NCI-H69 (cell line): ENCODE data around the gene CTDSPL.
A peak's percentile ranks its signal among the peaks of the same experiment; 100 is the strongest.

ENCODE experiments used
- DNase-seq: peaks from one replicate; lab custom pipeline; 2025; lab: John Stamatoyannopoulos, UW

The CTDSPL gene

DNA sequence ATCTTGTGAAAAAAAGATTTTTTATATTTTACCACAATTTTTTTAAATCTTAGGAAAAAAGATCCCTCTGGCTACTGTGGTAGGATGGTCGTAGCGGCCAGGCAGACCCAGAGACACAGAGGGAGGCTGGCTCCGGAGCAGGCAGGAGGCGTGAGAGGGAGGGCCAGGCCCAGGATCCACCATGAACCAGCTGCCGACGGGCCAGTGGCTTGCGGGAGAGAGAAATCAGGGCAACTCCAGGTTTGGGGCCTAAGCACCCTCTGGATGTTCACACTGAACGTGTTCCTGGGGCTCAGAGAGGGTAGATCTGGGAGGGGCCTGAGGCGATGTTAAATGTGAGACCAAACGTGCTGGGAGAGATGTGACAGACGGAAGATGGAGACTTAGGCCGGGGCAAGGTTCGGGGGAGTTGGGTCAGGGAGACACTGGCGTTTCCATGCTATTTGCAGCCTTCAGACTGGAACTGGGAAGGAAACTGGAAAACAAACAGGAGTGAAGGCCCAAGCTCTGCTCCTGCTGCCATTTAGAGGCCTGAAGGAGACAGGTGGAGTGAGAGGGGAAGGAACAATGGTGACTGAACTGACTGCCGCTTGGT lies 127.3 kb downstream of the CTDSPL start:
- DNase-seq: no peak

DNA sequence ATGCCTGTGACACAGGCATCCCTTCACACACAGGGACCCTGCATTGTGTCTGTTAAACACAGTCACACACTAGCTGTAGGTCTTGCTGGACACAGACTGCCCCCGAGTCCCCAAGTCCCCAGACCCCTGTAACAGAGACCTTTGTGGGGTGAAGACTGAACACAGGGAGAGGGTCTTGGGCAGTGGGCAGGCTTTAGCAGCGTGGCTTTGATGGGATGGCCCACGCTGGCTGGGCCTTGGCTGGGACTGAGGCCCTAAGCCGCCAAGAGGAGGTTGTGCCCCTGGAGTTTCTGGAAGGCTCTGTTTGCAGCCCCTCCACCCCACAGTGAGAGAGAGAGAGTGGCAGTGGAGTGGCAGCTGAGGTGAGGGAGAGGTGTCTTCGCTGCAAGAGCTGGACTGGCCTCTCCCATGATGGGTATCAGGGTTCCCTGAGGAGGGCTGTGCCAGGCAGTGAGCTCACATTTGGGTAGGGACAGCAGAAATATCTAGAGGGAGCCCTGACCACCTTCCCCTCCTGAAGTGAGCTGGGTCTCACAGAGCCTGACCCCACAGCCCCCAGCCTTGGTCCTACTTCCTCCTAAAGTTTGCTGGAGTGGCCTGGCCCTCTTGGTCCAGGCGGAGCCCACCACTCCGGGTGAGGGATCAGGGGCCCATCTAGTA lies 128.3 kb downstream of the CTDSPL start:
- DNase-seq: no peak

DNA sequence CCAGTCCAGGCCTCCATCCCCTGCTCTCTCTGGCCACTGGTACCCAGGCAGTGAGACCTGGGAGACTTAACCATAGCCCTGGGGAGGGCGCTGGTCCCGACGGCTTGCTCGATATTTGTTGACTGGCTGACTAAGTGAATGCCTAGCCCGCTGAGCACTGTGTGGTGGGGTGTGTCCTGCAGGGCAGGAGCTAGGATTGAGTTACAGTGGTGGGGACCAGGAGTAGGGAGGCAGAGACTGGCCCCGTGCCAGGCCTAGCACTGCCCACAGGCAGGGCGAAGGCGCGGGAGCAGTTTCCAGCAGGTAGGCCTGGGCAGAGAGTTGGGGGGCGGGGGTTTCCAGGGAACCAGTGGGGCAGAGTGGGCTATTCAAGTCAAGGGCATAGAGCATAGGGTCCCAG lies 128.8 kb downstream of the CTDSPL start, which contains the start of gene VILL:
Gene VILL (plus strand): TSS at position 260 of the 400 bp plus-strand sequence. CDS start 2,887 bp downstream, outside the sequence.
- DNase-seq: peak; percentile 82

DNA sequence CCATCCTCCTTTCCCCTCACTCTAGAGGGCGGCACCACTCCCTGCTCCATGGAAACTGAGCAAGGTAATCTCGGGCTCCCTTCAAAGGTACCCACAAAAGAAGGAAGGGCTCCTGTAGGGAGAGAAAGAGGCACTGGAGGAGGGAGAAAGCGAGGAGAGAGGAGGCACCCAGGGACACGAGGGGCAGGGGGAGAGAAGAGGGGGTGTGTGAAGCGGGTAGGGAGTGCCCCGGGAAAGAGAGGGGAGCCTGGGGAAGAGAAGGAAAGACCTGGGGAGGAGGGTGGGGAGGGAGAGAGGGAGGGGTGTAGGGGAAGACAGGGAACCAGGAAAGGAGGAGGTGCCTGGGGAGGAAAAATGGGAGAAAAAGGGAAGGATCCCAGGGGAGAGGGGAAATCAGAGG lies 129.4 kb downstream of the CTDSPL start:
- no peak for DNase-seq

DNA sequence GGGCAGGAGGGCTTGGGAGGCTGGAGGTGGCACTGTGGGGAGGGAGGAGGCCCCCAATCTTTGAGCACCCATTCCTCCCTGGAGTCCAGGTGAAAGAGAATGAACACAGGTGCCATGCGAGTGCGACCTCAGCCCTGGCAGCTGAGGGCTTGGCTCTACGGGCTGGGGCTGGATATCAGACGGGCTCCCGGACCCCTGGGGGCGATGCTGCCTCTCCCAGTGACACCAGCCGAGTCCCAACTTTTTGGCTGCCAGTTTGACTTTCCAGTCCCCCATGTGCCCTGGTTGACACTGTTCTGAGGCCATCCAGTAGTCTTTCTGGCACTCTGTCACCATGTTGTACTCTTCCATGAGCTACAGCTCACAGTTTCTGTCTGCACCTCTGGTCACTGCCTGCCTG lies 130.1 kb downstream of the CTDSPL start:
- no peak for DNase-seq

DNA sequence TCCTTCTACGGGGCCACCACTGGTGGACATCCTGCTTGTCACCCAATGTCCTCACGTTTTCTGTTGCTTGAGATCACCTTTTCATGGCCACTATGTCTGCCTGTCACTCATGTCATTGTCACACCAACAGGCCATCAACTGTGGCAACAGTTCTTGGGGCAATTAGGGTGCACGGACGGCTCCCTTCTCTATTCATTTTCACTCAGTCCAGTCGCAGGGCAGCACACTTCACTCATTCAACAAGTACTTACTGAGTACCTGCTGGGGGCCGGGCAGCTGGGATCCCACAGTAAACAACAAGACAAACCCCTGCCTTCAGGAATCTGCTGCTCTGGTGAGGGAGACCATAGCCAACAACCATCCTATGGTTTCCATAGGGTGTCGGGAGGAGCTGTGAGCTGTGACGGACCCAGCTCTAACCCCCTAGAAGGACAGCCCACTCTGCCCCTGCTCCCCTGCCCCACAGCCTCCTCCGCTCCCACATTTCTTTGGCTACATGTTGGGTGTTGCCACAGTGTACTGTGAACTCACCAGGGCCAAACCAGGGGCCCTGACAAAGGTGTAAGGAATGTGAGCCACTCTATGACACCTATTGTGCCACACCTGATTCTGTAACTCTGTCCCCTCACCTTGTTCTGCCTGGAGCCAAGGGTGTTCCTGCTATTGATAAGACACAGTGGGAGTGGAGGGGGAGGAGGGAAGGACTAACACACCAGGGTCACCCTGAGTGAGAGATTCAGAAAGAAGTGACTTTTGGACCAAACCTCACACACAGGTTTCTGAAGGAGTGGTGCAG lies 130.8 kb downstream of the CTDSPL start:
- no peak for DNase-seq

DNA sequence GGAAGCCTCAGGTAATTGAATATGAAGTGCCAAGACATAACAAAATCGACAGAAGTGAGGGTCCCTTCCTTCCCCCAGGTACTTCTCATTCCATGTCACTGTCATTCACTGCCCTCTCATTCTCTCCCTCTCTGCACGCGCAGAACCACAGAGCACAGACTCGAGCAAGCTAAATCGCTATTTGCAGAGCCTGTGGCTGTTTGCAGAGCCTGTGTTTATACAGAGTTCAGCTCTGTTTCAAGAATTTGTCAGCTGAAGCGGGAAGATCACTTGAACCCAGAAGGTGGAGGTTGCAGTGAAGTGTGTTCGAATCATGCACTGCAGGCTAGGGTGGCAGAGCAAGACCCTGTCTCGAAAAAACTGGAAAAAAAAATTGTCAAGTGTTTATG lies 131.4 kb downstream of the CTDSPL start:
- DNase-seq: no peak

DNA sequence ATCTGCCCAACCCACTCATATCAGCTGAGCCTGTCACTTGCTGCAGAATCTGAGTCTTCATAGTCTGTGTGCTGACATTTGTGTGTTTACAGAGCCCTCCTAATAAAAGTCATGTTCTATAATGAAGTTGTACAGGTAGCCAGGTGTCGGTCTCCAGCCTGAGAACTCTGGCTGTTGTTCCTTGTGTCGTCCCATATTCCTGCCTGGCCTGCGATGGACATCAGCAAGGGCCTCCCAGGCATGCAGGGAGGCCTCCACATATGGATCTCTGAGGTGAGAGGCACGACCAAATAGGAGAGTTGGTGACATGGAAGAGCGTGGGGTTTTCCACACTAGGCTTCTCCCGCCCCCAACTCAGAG lies 131.8 kb downstream of the CTDSPL start:
- no peak for DNase-seq

DNA sequence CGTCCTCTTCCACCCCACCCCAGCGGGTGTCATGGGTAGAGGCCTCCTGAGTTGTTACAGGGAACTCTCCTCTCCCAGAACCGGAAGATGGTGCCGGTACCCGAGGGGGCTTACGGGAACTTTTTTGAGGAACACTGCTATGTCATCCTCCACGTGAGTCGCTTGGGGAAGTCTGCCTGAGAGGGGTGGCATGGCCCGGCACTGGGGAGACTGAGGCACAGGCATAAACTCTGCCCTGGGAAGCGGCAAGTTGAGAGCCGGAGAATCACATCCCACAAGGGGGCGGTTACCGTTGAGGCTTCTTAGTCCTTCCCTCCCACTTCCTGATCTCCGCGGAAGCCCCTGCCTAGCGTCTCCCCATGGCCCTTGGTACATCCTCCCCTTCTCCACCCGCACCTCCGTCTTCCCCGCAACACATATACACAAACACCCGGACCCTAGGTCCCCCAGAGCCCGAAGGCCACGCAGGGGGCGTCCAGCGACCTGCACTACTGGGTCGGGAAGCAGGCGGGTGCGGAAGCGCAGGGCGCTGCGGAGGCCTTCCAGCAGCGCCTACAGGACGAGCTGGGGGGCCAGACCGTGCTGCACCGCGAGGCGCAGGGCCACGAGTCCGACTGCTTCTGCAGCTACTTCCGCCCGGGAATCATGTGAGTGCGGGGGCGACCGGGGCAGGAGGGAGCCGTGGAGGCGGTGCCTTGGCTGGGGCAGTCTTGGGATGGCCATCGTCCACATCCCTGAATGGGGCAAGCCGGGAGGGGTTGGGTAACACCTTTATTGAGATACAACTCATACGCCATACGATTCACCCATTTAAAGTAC lies 132.3 kb downstream of the CTDSPL start:
- no peak for DNase-seq

DNA sequence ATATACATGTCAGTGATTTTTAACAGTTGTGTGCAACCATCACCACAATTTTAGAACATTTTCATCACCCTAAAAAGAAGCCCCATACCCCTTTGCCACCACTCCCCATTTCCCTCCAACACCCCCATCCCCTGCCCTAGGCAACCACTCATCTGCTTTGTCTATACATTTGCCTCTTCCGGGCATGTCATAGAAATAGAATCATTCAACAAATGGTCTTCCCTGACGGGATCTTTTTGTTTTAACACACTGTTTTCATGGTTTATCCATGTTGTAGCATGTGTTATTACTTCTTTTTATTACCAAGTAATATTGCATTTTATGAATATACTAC lies 132.9 kb downstream of the CTDSPL start:
- DNase-seq: no peak

DNA sequence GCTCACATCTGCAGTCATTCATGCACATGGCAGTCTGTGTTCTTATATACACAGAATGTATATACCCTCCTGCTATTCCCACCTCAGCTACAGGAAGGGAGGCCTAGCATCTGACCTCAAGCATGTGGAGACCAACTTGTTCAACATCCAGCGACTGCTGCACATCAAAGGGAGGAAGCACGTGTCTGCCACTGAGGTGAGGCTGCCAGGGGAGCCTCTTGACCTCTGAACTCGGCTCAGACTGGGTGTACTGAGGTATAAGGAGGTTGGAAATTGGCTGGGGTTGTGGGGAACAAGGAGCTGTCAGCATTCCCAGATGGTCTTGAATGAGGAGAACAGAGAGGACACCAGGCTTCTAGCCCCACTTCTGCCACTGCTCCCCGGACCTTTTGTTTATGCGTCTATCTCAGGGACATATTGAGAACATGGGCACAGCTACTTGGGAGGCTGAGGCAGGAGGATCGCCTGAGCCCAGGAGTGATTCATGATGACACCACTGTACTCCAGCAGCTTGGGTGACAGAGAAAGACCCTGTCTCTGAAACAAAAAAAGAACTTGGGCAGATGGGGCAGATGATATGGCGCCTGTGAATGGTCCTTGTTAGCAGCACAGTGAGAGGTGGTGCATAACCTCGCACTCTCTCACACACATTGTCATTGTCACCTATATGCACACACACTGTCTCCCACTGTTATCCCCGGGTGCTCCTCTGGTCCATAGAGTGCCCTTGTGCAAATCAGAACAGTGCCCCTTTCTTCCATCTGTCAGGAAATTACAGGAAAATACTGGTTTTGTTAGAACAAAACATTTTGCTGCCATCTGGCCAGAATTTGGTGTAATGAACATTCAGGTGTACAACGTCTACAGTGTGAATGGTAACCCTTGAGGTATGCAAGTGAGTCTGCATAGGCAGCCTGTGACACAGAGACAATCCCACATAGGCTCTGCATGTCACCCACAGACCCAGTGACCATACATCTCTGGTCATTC lies 134.3 kb downstream of the CTDSPL start:
- DNase-seq: peak; percentile 34

DNA sequence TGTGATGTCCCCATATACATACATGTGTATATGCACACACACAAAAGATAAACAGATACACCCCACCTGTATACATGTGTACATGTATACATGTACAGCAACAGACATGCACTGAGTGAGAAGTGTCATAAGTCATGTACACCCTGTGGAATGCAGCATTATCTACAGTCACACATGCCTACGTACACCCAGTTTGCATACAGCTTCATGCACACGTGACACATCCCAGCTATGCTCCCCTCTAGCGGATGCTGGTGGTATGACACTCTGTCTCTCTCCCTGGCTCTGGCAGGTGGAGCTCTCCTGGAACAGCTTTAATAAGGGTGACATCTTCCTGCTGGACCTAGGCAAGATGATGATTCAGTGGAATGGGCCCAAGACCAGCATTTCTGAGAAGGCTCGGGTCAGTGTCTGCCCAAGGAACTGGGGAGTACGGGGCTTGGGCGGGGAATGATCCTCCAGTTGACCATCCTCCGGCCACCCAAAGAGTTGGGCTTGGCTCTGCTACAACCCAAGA lies 135.2 kb downstream of the CTDSPL start:
- DNase-seq: peak; percentile 63

DNA sequence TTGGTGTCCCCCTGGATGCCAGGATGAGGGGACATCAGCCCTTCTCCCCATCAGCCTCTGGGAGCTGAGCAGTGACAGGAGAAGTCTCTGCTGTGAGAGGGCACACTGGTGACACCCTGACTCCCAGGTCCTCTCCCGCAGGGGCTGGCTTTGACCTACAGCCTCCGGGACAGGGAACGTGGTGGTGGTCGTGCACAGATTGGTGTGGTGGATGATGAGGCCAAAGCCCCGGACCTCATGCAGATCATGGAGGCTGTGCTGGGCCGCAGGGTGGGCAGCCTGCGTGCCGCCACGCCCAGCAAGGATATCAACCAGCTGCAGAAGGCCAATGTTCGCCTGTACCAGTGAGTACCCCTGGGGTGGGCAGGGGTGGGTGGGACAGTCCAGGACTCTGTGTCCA lies 135.7 kb downstream of the CTDSPL start:
- no peak for DNase-seq

DNA sequence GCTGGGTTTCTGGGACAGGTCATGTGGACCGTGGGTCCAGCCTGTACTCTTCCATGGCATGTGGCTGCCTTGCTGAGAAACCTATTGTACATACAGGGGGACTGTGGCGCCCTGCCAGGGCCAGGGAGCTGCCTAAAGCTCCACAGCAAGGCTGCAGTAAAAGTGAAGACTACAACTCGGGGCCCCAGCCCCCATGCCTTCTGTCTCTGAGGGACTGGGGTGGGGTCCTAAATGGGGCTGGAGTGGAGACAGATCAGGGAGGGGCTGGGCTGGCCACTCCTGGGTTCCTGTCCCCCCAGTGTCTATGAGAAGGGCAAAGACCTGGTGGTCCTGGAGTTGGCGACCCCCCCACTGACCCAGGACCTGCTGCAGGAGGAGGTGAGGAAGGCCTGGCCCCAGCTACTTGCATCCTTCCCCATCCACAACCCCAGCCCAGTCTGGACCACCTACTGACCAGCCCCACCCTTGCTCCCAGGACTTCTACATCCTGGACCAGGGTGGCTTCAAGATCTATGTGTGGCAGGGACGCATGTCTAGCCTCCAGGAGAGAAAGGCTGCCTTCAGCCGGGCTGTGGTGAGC lies 136.2 kb downstream of the CTDSPL start:
- no peak for DNase-seq

DNA sequence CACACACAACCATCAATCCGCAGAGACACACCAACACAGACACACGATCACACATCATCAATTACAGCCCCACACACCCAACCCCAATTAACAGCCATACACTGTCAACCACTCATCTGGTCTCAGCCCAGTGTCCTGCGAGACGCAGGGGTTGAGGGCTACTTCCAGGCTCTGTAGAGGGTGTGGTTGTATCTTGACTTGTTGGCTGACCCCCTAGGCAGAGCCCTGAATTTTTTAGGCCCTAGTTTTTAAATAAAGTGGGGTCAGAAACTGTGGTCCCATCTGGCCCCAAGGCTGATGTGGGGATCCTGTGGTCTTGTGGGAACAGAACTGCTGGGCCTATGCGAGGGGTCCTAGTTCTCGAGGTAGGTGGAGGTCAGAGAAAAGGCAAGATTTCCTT lies 138.2 kb downstream of the CTDSPL start:
- no peak for DNase-seq

DNA sequence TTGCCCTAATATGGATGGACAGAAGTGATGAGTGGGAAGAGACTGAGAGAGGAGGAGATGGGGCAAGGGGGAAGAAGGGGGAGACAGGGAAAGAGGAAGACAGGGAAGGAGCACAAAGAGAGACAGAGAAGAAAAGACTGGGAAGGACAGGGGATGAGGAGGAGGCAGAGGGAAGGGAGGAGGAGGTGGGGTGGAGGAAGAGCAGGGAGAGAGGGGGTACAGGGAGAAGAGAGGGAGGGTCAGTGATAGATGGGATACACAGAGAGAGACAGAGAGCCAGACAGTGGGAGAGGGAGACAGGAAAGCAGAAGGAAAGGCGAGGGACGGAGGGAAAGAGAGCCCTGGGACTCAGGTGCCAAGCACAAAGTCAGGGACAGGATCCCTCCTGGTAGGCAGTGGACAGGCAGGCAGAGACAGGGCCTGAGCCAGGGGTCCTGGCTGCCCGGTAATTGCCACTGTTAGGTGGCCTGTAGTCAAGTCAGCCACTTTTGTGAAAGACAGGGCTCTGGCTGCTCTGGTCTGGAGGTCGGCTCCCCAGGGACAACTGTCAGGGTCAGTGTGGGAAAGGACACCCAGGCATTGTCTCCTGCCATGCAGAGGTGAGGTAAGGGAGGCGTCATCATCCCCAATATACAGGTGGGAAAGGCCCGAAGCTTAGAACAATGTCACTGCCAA lies 138.7 kb downstream of the CTDSPL start:
- no peak for DNase-seq

DNA sequence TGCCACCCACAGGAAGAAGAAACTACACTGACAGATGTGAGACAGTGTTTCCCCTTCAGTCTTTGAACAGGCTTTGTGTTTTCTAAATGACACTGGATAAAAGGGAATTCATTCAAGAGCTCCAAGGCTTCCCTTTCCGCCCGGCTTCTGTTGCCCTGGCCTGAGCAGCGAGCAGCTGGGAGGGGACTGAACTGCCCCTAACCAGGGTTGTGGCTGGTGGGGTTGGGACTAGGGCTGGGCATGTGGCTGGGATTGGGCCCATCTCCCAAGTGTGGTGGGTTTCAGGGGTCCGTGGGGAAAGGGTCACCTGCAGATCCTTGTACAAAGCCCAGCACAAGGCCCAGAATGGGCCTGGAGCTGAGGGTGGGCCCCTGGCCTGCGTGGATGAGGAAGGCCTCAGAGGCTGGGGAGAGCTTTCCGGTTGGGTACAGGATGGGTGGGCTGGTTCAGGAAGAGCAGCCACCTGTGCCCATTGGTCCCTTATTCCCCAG lies 139.3 kb downstream of the CTDSPL start:
- no peak for DNase-seq

DNA sequence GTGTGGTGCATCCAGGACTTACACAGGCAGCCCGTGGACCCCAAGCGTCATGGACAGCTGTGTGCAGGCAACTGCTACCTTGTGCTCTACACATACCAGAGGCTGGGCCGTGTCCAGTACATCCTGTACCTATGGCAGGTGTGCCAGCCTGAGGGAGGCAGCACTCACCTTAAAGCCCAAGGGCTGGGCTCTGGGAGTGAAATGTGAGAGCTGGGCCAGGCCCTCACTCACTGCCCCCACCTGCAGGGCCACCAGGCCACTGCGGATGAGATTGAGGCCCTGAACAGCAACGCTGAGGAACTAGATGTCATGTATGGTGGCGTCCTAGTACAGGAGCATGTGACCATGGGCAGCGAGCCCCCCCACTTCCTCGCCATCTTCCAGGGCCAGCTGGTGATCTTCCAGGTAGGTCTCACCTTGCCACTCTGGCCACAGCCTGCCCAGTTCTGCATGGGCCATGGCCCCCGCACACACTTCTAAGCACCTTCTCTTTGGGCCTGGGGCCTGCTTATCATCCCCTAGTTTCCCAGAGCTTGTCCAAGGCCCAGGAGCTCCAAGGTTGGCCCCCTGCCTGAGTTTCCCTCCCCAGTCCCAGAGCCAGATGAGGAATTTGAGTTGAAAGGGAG lies 139.9 kb downstream of the CTDSPL start:
- peak; percentile 6 for DNase-seq

DNA sequence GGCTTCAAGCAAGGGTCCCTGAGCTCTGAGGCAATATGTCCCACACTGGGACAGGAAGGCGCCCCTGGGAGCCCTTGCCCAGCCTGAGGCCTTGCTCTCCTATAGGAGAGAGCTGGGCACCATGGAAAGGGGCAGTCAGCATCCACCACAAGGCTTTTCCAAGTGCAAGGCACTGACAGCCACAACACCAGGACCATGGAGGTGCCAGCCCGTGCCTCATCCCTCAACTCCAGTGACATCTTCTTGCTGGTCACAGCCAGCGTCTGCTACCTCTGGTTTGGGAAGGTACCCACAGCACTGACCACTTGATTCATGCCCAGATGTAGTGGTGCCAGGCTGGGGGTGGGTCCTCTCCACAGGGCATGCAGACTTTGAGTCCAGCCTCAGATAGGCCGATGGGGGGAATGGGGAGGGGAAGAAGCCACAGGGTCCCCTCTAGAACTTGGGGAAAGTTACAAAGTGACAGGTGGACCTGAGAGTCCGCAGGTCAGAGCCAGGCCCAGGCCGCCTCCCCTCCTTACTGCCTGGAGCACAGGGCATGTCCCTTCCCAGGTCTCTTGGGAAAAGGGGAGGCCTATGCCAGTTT lies 140.7 kb downstream of the CTDSPL start:
- DNase-seq: no peak
